Placental pericyte (primary cell): ENCODE results near the gene NFIB. TPM values are rescaled to one million over a fixed set of nuclear protein-coding genes. Genes with fewer than 3 reads are reported as not detected.

ENCODE experiments used
- total RNA-seq: library from RNA; depleted of rRNA; stranded (reverse); fragments of >200 nt; gene quantifications from 2 replicates; pipeline ENCODE4 v1.2.3, GENCODE V29; 2012

Gene NFIB
- total RNA-seq = 7.0 and 7.3 TPM in 2 replicates

GRCh38 chr9:14313951-14314423 is at the start of gene NFIB:
Gene NFIB (minus strand): TSS chr9:14314141. CDS start chr9:14313511, 630 bp downstream.

